Measurements from ENCODE around the gene DLG2. TPM values are rescaled to one million over a fixed set of nuclear protein-coding genes. Genes with fewer than 3 reads are reported as not detected.

The DLG2 gene
- total and polyA plus RNA-seq, 2 donors (not counting 3 experiments of a cell fraction or from before 2014, with no cell fraction given): 0.15 to 1.1 TPM

GRCh38 chr11:84804041-84804440 is 823.1 kb downstream of the DLG2 start:
- Histone ChIP-seq H3K9me1 (replicated peaks; ENCODE audit: control insufficient read depth, extremely low read depth, insufficient read depth, low read length) (no peaks in the 10 kb centered on the region), H3K36me3 (ENCODE audit: control insufficient read depth in 2 of 2, extremely low read depth in 1 of 2, insufficient read depth in 2 of 2, low read length in 2 of 2) (no peaks in the 10 kb centered on the region), H2AFZ (ENCODE audit: low read depth, low read length) (no peak overlapping the region), H3K79me2 (ENCODE audit: control insufficient read depth, insufficient read depth, low read length) (no peaks in the 10 kb centered on the region), H3K9me3 (replicated peaks; ENCODE audit: control insufficient read depth, insufficient read depth, low read length) (peaks cover 4% of the 10 kb centered on the region), H3K4me3 (replicated peaks in 1 of 3; ENCODE audit: insufficient read depth in 1 of 3, low read depth in 1 of 3, low read length in 3 of 3) (no peak overlapping the region), H4K20me1 (replicated peaks; ENCODE audit: control insufficient read depth, extremely low read depth, insufficient read depth, low read length) (no peaks in the 10 kb centered on the region), H3K4me2 (ENCODE audit: insufficient read depth, low read length) (no peak overlapping the region), H3K27ac (ENCODE audit: insufficient read depth, low read depth, low read length) (no peak overlapping the region), H3K9ac (replicated peaks; ENCODE audit: extremely low read depth, insufficient read depth, low read length) (no peak overlapping the region), H3K4me1 (ENCODE audit: control insufficient read depth, extremely low read depth, insufficient read depth, low read length) (no peaks in the 10 kb centered on the region), H3K27me3 (ENCODE audit: control insufficient read depth in 2 of 2, insufficient read depth in 2 of 2, low read length in 2 of 2) (no peaks in the 10 kb centered on the region)
- no peak for TF ChIP-seq CTCF (IDR thresholded peaks at IDR 0.05; ENCODE audit: extremely low read depth in 1 of 2, insufficient read depth in 1 of 2, low read depth in 1 of 2, low read length in 2 of 2)
- no peak for TF ChIP-seq POLR2A (IDR thresholded peaks at IDR 0.05; ENCODE audit: low read depth, low read length)
- TF ChIP-seq GATA2 (IDR thresholded peaks at IDR 0.05; ENCODE audit: insufficient read depth, insufficient read length, low read depth, low read length): no peak
- no peak for TF ChIP-seq EZH2 (IDR thresholded peaks at IDR 0.05; ENCODE audit: borderline replicate concordance, low read depth, low read length, severe bottlenecking)
- no peak for TF ChIP-seq JUN (IDR thresholded peaks at IDR 0.05; ENCODE audit: borderline replicate concordance, insufficient read depth, insufficient read length, low read depth)
- no peak for TF ChIP-seq MYC (IDR thresholded peaks at IDR 0.05; ENCODE audit: low read depth, low read length)
- no peak for TF ChIP-seq POLR2AphosphoS5 (IDR thresholded peaks at IDR 0.05; ENCODE audit: insufficient read depth, low read depth, low read length)
- TF ChIP-seq FOS (IDR thresholded peaks at IDR 0.05; ENCODE audit: borderline replicate concordance, insufficient read depth, low read length): no peak
- no peak for TF ChIP-seq MAX (IDR thresholded peaks at IDR 0.05; ENCODE audit: insufficient read depth, insufficient read length)
- no peak for DNase-seq (ENCODE audit: low read depth, low spot score)
- BruUV-seq (replicated peaks): no TSS peak
- dilution Hi-C loops (cut with MboI; ENCODE audit: extremely low pct_ligation_motif_present, low sequenced_read_pairs): no loop called here
- POLR2A ChIA-PET: no interaction called here
- CTCF ChIA-PET: no interaction called here
- FAIRE-seq: no peak
- intact Hi-C loops (cut with micrococcal nuclease): no loop called here
